HepG2 (cell line): ENCODE results near the gene HSD11B2.

ENCODE experiments used
- HIVEP1 ChIP-seq: sonication (generic); formaldehyde crosslinking; IDR thresholded peaks from 2 replicates; pipeline ENCODE4 v1.4.0; 2020; ENCODE audit warnings: mild to moderate bottlenecking, missing genetic modification reagents
- HMGA1 ChIP-seq: sonication (generic); formaldehyde crosslinking; conservative IDR thresholded peaks from 2 replicates; pipeline ENCODE4 v1.4.0; 2020; ENCODE audit warnings: missing genetic modification reagents
- RFX5 ChIP-seq: IDR thresholded peaks from 2 replicates; pipeline ENCODE4 v1.6.1; 2011; ENCODE audit warnings: low read depth, low read length, improper control_type of control experiment
- ZNF510 ChIP-seq: sonication (generic); formaldehyde crosslinking; IDR thresholded peaks from 2 replicates; pipeline ENCODE4 v1.4.0; 2020; ENCODE audit warnings: low read depth, mild to moderate bottlenecking, missing genetic modification reagents
- ZNF670 ChIP-seq: sonication (generic); formaldehyde crosslinking; IDR thresholded peaks from 2 replicates; pipeline ENCODE4 v1.8.0; 2022; ENCODE audit warnings: mild to moderate bottlenecking, missing genetic modification reagents, borderline replicate concordance
- ZNF775 ChIP-seq: sonication (generic); formaldehyde crosslinking; IDR thresholded peaks from 2 replicates; pipeline ENCODE4 v1.4.0; 2020; ENCODE audit warnings: missing genetic modification reagents, mild to moderate bottlenecking, moderate library complexity, borderline replicate concordance

- TF ChIP-seq HMGA1 (CRISPR knock-in tag) (no peak), ZNF670 (CRISPR knock-in tag) (no peak), ZNF510 (CRISPR knock-in tag) (no peak), RFX5 (no peak), ZNF775 (no peak), HIVEP1 (CRISPR knock-in tag) (no peak)
Observed at GRCh38 chr16:67425061-67425460, 5.9 kb upstream of the HSD11B2 start.
